ENCODE results near the gene PKNOX2.

PKNOX2 gene

GRCh38 chr11:125304136-125304535 lies 139.6 kb downstream of the PKNOX2 start:
- in situ Hi-C loops (cut with HindIII; ENCODE audit: low sequenced_read_pairs): no loop called here

GRCh38 chr11:125304876-125305275 lies 140.3 kb downstream of the PKNOX2 start:
- in situ Hi-C loops (cut with HindIII; ENCODE audit: low sequenced_read_pairs): no loop called here

GRCh38 chr11:125305345-125305744 lies 140.8 kb downstream of the PKNOX2 start:
- in situ Hi-C loops (cut with HindIII; ENCODE audit: low sequenced_read_pairs): no loop called here

DNA sequence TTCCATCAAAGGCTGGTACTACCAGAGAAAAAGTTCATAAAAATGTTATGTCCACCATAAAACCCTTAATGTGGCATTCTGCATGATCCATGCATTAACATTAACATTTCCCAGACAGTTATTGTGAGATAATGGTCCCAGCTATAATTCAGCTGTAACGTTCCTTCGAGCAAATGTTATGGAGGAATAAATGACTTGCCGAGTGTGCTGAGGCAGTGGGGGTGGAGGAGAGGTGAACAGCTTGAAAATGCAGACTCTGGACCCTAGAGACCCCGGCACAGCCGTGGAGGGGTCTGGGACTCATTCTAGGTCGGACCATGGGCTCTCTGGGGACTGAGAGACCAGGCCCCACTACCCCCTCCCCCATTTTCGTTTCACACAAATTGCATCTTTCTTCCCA lies 141.9 kb downstream of the PKNOX2 start:
- in situ Hi-C loops (cut with HindIII; ENCODE audit: low sequenced_read_pairs): no loop called here

DNA sequence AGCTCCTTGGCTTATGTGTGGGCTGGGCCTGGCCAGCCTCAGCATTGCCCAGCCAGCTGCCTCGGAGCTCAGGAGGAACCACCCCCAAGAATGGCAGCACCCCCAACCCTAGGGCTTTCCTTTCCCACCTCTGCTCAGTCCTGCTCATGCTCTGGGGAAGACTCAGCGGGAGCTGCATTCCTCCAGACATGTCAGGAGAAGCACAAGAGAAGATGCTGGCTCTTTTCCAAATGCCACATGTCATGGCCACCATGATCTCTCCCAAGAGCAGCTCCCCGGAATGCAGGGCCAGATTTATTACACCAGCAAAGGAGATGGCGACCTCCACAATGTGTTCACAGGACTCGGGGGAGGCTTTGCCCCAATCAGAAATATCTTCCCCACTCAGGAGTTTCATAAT lies 143.7 kb downstream of the PKNOX2 start:
- in situ Hi-C loops (cut with HindIII; ENCODE audit: low sequenced_read_pairs): no loop called here

DNA sequence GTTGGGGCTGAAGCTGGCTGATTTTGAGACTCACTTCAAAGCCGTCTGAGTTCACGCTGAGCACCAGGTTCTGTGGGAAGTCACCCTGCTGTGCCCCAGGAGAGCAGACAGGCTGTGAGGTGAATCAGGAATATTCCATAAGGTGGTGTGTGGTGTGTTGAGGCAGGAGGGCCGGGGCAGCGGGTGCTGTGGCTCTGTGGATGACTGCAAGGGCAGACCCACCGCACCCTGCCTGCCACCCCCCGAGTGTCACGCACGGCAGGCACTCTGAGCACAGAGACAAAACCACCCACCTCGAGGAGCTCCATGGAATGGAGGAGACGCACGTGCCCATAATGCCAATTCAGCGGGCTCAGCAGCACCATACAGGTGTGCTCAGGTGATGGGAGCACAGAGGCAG lies 147.8 kb downstream of the PKNOX2 start:
- in situ Hi-C loops (cut with HindIII; ENCODE audit: low sequenced_read_pairs): no loop called here

GRCh38 chr11:125312812-125313211 lies 148.3 kb downstream of the PKNOX2 start:
- in situ Hi-C loops (cut with HindIII; ENCODE audit: low sequenced_read_pairs): no loop called here

DNA sequence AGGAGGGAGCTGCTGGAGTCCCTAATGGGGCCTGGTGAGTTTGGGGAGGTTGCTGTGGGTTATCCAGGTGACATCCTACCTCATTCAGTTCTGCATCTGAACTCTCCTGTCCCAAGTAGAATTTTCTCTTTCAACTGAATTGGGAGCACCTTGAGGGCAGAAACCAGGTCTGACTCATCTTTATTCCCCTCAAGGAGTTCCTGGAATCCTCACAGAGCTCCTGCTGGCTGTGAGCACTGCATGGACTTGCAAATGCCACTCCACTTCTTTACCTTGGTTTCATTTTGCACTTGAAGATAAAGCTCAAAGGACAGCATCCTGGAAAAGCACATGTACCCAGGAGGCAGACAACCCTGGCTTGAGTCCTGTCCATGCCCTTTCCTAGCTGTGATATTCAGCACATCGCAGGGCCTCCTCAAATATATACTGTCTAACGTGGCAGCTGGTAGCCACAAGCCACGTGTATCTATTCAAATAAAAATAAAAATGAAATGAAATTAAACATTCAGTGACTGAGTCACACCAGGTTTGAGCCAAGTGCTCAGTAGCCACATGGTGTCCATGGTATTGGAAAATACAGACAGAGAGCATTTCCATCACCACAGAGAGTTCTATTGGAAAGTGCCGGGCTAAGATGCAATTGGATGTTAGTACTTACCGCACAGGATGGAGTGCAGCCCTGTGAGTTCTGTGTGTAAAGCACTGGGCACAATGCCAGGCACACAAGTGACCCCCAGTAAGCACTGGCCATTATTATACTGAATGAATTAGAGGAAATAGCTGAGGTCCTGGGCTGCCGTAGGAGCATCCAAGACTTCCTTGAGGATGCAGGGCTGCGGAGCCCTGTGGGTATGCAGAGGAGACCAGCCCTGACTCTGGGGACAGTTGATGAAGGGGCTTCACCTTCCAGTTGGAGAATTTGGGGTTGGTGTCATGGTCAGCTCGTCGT lies 149.0 kb downstream of the PKNOX2 start:
- in situ Hi-C loops (cut with HindIII; ENCODE audit: low sequenced_read_pairs): no loop called here

DNA sequence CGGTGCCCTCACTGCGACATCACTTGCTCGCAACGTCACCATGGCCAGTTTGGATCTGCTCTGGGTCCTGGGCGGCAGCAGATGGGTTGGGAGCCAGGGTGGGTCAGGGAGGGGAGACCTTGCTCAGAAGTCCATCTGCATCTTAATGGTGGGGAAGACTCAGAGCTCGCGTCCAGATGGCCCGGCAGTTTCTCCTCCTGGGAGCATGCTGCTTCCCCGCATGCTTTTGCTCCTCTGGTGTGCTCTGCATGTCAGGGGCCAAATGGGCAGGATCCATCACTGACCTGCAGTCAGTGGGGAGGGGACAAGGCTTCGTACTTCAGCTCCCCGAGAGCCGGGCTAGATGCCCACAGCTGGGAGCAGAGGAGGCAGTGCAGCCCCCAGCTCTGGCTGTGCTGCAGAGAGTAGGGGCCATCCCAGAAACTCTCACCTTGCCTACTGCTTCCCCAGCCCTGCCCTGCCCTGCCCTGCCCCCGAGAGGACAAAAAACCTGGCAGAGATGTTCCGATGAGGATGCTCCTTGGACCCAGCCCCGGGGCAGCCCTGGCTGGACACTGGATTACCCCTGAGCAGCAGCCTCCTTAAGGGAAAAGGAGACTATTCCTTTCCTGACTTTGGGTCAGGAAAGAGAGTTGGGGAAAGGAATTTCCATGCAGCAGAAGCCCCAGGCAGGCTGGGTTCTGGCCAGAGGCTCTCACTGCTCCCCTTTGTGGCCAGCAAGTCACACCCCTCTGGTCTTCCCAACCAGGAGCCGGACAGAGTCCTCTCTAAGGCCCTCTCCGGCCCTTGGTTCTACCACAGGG lies 149.9 kb downstream of the PKNOX2 start:
- in situ Hi-C loops (cut with HindIII; ENCODE audit: low sequenced_read_pairs): no loop called here

DNA sequence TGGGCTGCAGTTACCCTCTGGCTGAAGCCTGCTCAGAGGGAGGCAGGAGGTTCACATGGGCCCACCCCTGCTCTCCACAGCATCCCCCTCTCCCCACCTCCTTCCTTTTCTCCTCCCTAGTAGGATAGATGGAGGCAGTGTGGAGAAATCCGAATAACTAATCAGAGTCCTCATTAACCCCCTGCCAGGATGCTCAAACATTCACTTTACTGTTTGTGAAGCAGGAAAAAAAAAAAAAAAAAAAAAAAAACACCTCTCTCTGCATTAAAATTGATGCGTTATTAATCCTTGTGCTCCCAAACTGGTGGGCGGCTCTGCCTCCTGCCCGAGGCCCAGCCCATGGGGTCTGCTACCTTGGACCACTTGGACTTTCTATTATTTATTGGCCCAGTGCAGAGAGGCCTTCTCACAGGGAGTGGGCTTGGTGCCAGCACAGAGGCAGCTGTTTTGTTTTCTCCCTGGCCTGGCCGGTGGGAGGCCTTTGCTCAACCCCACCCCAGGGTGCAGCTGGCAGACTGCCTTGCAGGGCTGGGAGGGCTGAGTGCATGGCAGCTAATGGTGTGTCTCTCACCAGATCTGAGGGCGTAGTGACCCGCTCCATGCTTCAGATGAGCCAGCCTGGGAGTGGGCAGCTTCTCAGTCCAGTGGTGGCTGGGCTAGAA lies 150.7 kb downstream of the PKNOX2 start:
- in situ Hi-C loops (cut with HindIII; ENCODE audit: low sequenced_read_pairs): no loop called here

DNA sequence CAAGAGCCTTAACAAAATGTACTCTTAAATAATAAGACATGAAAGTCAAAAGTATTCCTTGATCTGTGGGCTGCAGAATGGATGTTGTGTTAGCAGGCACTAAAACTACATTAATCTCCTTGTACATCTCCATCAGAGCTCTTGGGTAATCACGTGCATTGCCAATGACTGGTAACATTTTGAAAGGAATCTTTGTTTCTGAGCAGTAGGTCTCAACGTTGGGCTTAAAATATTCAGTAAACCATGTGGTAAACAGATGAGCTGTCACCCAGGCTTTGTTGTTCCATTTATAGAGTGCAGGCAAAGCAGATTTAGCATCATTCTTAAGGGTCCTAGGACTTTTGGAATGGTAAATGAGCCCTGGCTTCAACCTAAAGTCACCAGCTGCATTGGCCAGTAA lies 152.9 kb downstream of the PKNOX2 start:
- in situ Hi-C loops (cut with HindIII; ENCODE audit: low sequenced_read_pairs): no loop called here

DNA sequence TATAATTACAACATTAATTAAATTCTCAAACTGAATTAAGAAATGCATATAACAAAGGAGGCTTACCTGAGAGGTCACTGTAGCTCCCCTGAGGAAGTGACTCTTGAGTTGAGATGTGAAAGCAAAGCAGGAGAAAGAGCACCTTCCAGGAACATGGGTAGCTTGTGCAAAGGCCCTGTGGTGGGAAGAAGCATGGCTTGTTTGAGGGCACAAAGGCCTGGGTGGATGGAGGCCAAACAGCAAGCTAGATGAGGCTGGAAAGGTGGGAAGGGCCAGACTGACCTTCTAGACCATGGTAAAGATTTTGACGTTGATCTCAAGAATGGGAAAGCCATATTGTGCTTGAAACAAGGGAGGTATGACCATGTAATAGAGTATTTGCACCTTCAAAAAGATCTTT lies 155.1 kb downstream of the PKNOX2 start:
- in situ Hi-C loops (cut with HindIII; ENCODE audit: low sequenced_read_pairs): no loop called here

- in situ Hi-C loops (cut with HindIII; ENCODE audit: low sequenced_read_pairs): no loop called here
Measured at GRCh38 chr11:125320347-125321076, 156.0 kb downstream of the PKNOX2 start.

GRCh38 chr11:125322289-125322688 lies 157.7 kb downstream of the PKNOX2 start:
- in situ Hi-C loops (cut with HindIII; ENCODE audit: low sequenced_read_pairs): no loop called here

DNA sequence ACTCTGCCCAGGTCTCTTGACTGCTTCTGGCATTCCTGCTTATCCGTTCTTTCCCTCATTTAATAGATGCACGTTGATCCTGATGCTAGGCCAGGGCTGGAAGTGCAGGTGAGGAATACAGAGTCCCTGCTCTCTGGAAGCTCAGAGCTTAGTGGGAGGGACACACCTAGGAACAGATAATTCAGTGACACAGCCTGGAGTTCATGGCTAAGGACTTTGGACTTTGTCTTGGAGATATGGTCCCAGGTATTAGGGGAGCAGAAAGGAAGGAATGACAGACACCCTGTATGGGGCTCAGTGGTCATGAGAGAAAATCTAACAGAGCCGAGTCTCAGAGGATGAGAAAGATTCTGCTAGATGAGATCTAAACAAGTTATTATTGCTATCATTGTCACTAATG lies 160.6 kb downstream of the PKNOX2 start:
- in situ Hi-C loops (cut with HindIII; ENCODE audit: low sequenced_read_pairs): no loop called here

DNA sequence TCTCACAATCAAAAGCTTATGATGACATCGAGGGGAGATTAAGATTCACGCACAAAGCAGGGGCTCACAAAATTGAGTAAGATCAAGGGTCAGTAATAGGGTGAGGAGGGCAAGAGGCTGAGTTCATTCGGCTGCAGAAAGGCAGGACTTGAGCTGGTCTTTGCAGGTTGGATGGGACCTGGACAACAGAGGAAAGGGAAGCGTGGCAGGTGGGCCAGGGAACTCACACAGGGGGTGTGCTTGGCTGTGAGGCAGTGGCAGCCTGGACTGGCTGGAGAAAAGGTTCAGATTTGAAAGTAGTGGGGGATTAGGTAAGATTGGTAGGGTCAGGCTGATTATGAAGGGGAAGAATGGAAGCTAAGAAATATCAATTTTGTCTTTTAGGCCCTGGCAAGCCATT lies 161.6 kb downstream of the PKNOX2 start:
- in situ Hi-C loops (cut with HindIII; ENCODE audit: low sequenced_read_pairs): no loop called here

DNA sequence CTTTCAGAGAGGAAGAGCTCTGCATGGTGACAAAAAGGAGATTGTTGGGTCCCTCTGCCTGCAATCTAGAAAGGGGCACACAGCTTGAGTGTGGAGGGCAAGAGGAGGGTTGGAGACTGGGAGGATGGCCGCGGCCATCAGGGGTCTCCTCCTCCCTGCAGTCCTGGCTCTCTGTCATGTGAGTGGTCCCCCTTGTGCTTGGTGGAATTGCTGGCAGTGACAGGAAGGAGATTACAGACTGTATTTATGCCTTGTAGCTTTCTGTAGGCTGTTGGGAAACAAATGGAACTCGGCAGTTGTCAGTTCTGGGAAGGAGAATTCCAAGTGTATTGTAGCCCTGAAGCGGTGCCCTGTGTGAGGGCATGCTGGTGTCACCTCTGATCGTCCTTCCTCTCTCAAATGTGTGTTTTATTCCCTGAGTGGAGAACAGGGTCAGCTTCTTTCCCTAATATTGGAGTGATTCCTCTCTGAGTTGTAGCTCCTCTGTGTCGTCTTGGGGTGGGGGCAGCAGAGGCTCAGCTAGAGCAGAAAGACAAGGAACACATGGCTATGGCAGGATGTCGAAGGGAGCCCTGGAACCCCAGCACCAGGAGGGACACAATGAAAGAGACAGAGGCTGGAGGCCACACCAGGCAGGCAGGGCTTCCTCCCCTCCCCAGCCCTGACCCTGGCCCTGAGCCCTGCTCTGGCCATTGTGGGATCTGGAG lies 163.1 kb downstream of the PKNOX2 start:
- in situ Hi-C loops (cut with HindIII; ENCODE audit: low sequenced_read_pairs): no loop called here

DNA sequence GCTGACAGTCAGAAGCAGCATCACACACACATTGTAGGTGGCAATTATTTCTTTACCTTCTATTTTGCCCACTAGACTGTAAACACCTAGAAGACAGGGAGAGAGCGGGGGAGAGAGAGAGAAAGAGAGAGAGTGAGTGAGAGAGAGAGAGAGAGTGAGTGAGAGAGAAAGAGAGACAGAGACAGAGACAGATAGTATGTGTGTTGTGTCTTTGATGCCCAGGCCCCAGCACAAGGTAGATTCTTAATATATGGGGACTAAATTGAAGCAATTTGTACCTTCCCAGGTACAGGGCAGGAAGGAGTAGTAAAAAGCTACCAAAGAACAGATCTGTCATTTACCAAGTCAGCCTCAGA lies 163.7 kb downstream of the PKNOX2 start:
- in situ Hi-C loops (cut with HindIII; ENCODE audit: low sequenced_read_pairs): no loop called here

GRCh38 chr11:125329786-125330185 lies 165.2 kb downstream of the PKNOX2 start:
- in situ Hi-C loops (cut with HindIII; ENCODE audit: low sequenced_read_pairs): no loop called here

Data from DLD1 (cell line).